HuH-7.5 (cell line): ENCODE measurements around the gene RPS19BP1.
"Not testable (repeated sequence)": the region's sequence is repeated elsewhere in the genome, so short reads cannot be mapped to it uniquely, and the experiment has no call there.

Experiments used
- DNase-seq: peaks from one replicate; pipeline ENCODE4 v3.0.0; 2011; ENCODE audit warnings: low spot score

The RPS19BP1 gene

DNA sequence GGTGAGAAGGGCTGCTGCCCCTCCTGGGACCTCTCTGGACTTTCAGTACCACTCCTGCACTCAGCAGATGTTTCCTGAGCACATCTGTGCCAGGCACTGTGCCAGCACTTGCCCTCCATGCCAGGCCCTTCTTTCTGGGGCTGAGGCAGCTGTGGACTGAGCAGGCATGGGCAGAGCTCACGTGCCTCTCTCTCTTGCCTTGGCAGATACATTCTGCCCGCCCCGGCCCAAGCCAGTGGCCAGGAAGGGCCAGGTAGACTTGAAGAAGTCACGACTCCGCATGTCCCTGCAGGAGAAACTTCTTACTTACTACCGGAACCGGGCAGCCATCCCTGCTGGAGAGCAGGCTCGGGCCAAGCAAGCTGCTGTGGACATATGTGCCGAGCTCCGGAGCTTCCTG, 20.5 kb downstream of the RPS19BP1 start:
- DNase-seq, result no peak

DNA sequence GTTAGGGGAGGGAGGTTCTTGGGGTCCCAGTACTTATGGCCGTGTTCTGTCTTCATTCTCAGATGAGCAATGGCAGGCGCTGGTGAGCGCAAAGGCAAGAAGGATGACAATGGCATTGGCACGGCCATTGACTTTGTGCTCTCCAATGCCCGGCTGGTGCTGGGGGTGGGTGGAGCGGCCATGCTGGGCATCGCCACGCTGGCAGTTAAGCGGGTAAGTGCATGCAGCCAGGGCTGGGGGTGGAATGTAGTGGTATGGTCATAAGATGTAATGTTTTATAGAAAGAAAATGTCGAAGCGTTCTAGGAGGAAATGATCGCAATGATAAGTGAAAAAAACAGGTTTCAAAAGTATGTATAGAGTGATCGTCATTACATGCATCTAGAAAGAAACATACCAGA, 21.3 kb downstream of the RPS19BP1 start:
- DNase-seq, result no peak

GRCh38 chr22:39510529-39511149, 21.9 kb downstream of the RPS19BP1 start:
- DNase-seq, result no peak

DNA sequence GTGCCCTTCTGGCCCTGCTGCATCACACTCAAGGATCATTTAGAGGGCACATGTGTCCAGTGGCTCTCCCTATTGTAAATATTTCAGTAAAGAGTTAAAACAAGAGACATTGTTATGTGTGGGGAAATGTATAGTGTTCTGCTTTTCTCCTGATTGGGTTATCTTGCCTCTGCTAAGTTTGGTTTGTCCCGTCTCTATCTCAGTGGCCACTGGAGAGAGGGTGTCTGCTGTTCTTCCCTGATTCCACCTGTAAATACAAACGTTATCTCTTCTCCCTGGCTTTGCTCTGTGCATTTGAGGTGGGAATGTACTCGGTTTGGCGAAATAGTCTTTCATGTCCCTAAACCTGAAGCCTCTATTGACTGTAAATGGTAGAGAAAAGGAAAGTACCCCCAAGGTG, 24.2 kb downstream of the RPS19BP1 start:
- no peak for DNase-seq

GRCh38 chr22:39507021-39507420, 25.5 kb downstream of the RPS19BP1 start:
- DNase-seq, result not testable (repeated sequence)

GRCh38 chr22:39504071-39504470, 28.5 kb downstream of the RPS19BP1 start:
- no peak for DNase-seq

- no peak for DNase-seq
Observed at GRCh38 chr22:39503630-39504029, 28.9 kb downstream of the RPS19BP1 start.

GRCh38 chr22:39502789-39503409, 29.6 kb downstream of the RPS19BP1 start:
- DNase-seq, result no peak

- DNase-seq, result peak; percentile 92
Observed at GRCh38 chr22:39502109-39502788, 30.3 kb downstream of the RPS19BP1 start, which contains the start of gene MIEF1. MIEF1 (plus strand) TSS chr22:39502290; CDS start chr22:39511295, 9,005 bp downstream.

- no peak for DNase-seq
Observed at GRCh38 chr22:39501644-39502108, 30.9 kb downstream of the RPS19BP1 start.

DNA sequence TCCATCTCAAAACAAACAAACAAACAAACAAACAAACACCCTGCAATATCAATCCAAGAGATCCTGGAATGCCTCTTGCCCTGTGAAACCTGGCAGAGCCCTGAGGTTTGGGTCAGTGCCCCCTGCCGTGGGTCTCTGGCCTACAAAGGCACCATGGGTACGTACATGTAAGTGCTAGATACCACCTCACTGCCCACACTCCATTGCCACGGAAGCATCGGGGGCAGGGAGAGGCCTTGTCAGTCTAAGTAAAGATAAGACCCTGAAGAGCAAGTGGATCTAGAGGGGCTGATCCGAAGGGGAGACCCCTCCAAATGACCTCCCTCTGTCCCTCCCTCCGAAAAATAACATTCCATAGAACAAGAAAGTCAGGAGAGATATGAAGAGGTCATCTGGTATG, 32.4 kb downstream of the RPS19BP1 start:
- no peak for DNase-seq

DNA sequence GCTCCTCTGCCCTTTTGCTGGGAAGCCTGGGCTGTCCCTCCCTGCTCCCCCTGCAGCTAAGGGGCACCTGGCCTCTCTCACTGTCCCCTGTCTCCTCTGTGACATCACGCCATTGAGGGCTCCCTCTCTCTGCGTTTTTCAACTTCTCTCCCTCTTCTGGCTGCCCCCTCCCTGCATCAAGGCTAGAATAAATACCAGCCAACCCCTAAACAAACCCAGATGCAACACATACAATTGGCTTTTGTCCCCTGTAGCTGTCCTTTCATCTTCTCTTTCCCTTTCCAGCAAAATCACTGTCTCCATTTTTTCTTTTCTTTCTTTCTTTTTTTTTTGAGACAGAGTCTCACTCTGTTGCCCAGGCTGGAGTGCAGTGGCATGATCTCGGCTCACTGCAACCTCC, 33.7 kb downstream of the RPS19BP1 start:
- DNase-seq, result no peak

DNA sequence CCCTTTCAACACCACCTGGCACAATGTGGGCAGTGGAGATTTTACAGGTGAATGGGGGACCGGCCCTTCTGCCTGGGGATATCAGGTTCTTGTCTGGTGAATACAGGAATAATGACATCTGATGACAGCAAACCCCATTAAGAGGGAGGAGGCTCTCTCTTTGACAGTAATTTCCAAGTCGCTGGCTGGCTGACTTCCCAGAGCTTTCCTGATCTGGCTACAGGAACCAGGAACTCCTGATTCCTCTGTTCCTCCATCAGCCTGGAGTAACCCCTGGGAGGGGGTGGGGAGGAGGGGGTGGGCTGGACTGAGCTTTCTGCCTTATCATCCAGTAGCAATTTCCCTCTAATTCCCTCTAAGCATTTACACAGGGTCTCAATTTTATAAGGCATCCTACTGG, 34.2 kb downstream of the RPS19BP1 start:
- no peak for DNase-seq

GRCh38 chr22:39497429-39497828, 35.1 kb downstream of the RPS19BP1 start:
- no peak for DNase-seq

- DNase-seq, result peak; percentile 66
Observed at GRCh38 chr22:39496131-39496838, 36.3 kb downstream of the RPS19BP1 start.

- DNase-seq, result no peak
Observed at GRCh38 chr22:39494471-39495120, 38.0 kb downstream of the RPS19BP1 start.

- DNase-seq, result no peak
Observed at GRCh38 chr22:39493759-39494158, 38.8 kb downstream of the RPS19BP1 start.

DNA sequence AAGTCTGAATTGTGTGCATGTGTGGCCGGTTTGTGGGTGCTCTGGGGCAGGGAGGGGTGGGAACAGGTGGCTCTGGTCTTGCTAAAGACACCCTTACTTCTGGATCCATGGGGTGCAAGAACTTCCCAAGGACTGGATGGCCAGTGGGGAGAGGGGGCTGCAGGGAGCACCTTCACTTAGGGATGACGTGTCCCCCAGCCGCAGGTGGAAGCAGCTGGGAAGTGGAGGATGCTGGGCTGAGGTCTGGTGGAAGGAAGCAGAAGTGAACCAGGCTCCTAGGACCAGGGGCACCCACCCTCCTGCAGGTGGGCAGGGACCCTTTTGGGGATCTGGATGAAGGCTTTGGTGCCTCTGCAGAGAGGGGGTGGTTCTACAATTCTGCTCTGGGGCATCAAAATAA, 40.4 kb downstream of the RPS19BP1 start:
- DNase-seq, result no peak

DNA sequence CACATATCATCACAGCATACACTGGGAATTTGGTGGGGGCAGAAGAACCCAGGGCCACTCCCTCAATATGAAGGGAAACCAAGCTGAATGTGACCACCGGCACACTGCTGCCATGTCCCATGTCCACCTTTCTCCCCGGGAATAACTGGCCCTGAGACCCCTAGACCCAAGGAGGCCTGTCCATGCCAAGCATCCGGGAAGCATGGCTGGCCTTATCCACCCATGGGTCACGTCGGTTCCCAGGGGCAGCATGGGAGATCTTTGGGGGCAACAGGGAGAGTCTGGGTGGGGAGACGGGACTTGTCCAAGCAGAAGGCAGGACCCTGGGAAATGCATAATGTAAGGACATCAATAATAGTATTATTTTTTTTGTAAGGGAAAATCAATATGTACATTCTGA, 40.9 kb downstream of the RPS19BP1 start:
- DNase-seq, result no peak

DNA sequence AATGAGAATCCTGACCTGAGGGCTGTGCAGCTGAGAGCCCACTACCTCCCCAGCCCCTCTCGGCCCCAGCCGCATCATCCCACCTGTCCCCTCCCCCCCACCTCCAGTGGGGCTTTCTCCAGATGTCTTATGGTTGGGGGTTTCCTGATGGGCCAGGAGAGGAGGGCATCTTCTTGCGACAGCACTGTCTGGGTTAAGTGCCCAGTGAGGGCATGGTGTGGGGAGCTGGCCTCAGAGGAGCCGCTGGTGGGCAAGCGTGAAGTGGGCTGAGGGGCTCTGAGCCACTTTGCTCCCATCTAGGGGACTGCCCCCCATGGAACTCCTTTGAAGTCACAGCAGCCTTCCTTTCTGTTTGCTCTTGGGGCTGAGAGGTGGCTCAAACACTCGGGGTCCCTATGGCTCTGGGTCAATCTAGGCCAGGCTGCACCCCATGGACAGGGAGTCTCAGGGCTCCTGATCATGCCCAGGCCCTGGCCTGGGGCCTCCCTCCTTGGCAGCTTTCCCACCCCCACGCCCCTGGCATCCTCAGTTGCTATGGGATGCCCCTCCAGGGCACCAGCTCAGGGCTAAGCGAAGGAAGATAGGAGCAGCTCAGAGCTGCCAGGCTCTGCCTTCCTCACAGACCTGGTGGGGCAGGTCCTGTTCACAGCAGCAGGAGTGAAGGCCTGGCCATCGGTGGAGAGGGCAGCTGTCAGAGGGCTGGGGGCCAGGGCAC, 41.4 kb downstream of the RPS19BP1 start:
- no peak for DNase-seq

GRCh38 chr22:39490135-39490798, 42.3 kb downstream of the RPS19BP1 start:
- peak; percentile 79 for DNase-seq
